Astrocyte of the cerebellum (primary cell): ENCODE results near the gene WDR75.
A peak's percentile ranks its signal among the peaks of the same experiment; 100 is the strongest.

Experiments
- DNase-seq: peaks from one replicate; pipeline ENCODE4 v3.0.0-alpha.2; 2011; ENCODE audit warnings: low read depth
- H3K4me3 ChIP-seq: 2 replicates; pipeline ENCODE4 v1.5.1; 2011; ENCODE audit warnings: mild to moderate bottlenecking, low read depth, low read length, moderate library complexity
- CTCF ChIP-seq: IDR thresholded peaks from 2 replicates; pipeline ENCODE4 v1.5.1; 2012; ENCODE audit warnings: low read length, low read depth, moderate library complexity, mild to moderate bottlenecking; ENCODE audit errors: missing control alignments
- in situ Hi-C: cut with HindIII; loops from 2 replicates; pipeline ENCODE4 v1.10.0; 2017; ENCODE audit warnings: low sequenced_read_pairs

Gene WDR75

GRCh38 chr2:189516546-189516945 lies 75.3 kb downstream of the WDR75 start:
- DNase-seq = no peak
- H3K4me3 ChIP-seq = no peak overlapping the region
- in situ Hi-C loops = no loop called here
- no peak for TF ChIP-seq CTCF

DNA sequence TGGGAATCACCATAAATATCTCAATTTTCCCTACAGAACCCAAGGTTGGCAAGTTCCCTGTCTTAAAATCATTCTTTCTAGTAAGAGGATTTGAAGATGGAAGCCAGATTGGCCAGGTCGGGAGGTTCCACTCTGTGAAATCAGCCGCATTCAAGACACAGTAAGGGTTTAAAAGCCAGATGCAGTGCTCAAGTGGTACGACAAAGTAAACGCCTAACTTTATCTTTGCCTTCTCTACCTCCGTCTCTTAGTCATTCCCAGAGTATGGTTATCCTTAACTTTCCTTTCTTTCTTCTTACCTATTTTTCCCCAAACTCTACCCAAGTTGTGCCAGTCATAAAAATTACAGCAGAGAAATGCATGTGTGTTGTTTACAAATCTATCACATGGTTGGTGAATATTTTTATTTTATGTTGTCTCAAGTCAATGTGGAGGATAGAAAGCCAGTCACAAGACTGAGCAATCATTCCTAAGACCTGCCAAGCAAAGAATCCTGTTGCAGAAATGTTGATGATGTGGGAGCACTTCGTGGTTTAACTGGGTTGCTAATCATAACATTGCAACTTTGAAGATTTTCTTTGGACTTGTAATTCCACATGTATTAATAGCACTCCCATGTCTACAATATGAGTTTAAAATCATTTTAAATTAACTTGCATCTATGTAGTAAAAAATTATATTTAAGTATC lies 76.7 kb downstream of the WDR75 start:
- TF ChIP-seq CTCF = no peak
- in situ Hi-C loops = no loop called here
- H3K4me3 ChIP-seq = no peak overlapping the region
- DNase-seq = peak; percentile 49

DNA sequence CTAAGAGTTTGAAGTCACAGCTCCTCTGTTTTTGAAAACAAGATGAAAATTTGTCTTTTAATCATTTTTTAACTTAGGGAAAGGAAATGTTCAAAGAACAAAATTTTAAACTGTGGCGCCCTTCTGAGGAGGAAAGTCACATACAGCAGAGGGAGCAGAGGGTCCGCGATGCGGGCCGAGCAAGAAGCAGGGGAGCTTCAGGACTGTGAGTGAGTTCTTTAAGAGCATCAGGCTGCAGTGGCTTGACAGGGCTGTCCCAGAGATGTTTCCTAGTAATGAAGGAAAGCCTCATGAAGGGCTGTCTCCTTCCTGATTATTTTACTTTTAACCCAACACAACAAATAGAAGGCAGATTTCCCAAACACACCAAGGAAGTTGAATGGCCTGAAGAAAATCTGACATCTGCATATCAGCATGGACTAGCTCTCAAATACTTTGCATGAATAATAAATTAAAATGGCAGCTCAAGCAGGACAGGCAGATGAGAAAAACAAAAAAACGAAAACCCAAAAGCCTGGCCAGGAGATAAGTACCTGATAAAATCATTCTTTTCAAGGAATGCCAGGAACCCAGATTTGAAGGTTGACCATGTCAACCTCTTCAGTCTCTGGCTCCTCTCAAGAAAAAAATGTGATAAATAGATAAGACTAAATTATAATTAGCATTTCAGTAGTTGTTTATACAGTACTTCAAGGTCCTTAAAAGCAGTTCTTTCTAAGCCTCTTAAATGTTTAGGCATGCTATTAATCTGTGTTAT lies 78.5 kb downstream of the WDR75 start:
- in situ Hi-C loops = no loop called here
- DNase-seq = no peak
- H3K4me3 ChIP-seq = no peak overlapping the region
- no peak for TF ChIP-seq CTCF

- no peak overlapping the region for H3K4me3 ChIP-seq
- in situ Hi-C loops = no loop called here
- DNase-seq = no peak
- TF ChIP-seq CTCF = no peak
These were observed 80.6 kb downstream of the WDR75 start for GRCh38 chr2:189521699-189522434.

GRCh38 chr2:189522435-189523151 lies 81.3 kb downstream of the WDR75 start:
- no peak for DNase-seq
- in situ Hi-C loops = no loop called here
- no peak for TF ChIP-seq CTCF
- H3K4me3 ChIP-seq = no peak overlapping the region

DNA sequence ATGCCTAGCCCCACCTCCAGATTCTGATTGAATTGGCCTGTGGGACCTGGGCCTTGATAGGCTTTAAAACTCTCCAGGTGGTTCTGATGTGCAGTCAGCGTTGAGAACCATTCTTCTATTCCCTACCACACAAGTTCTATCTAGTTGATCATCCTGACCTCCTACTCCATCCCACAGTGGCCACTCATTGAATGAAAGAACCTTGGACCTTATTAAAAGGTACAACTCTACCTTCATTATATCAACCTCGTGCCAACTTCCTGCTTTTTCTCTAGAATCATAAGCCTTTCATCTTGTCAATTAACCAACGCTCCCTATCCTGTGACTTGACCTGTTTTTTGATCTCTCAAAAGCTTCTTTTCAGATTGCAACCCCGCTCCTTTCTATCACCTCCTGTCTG lies 83.5 kb downstream of the WDR75 start:
- no peak overlapping the region for H3K4me3 ChIP-seq
- no peak for TF ChIP-seq CTCF
- in situ Hi-C loops = no loop called here
- no peak for DNase-seq
